ENCODE data around the gene ZXDC. TPM values are rescaled to one million over a fixed set of nuclear protein-coding genes. Genes with fewer than 3 reads are reported as not detected.

Gene ZXDC
- total RNA-seq, 1 experiment from 2014 or later: 61.1 TPM

DNA sequence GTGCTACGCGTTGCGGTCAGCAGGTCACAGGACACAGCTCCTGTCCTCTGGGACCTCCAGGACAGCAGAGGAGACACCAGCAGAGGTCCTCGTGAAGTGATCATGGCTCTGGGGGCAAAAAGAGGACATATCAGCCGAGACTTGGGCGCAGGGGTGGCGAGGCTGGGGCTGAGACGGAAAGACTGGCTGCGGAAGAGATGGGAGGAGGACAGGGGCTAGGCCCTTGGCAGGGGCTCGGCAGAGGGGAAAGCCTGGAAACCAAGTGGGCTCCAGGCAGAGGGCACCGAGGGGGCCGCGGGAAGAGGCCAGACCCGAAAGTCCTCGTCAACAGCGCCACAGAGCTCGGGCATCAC, 85.9 kb downstream of the ZXDC start:
- H3K27me3 ChIP-seq (replicated peaks; ENCODE audit: insufficient read depth, low read depth, low read length, poor library complexity): no peaks in the 10 kb centered on the region
- H3K9me3 ChIP-seq (ENCODE audit: low read depth, low read length, poor library complexity, severe bottlenecking): no peaks in the 10 kb centered on the region
- TF ChIP-seq EZH2 (IDR thresholded peaks at IDR 0.05; ENCODE audit: borderline replicate concordance, low read depth, low read length, poor library complexity, severe bottlenecking): no peak
- TF ChIP-seq, protein P1, sequence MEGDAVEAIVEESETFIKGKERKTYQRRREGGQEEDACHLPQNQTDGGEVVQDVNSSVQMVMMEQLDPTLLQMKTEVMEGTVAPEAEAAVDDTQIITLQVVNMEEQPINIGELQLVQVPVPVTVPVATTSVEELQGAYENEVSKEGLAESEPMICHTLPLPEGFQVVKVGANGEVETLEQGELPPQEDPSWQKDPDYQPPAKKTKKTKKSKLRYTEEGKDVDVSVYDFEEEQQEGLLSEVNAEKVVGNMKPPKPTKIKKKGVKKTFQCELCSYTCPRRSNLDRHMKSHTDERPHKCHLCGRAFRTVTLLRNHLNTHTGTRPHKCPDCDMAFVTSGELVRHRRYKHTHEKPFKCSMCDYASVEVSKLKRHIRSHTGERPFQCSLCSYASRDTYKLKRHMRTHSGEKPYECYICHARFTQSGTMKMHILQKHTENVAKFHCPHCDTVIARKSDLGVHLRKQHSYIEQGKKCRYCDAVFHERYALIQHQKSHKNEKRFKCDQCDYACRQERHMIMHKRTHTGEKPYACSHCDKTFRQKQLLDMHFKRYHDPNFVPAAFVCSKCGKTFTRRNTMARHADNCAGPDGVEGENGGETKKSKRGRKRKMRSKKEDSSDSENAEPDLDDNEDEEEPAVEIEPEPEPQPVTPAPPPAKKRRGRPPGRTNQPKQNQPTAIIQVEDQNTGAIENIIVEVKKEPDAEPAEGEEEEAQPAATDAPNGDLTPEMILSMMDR (conservative IDR thresholded peaks at IDR 0.05; ENCODE audit: low read depth, low read length): no peak
- ChIA-PET POLR2A (ENCODE audit: low non-redundant PET) (no interaction called here), CTCF (no interaction called here)
- intact Hi-C loops (cut with micrococcal nuclease; ENCODE audit: unreplicated experiment): loop anchor here (1.0 to 2.0 kb wide), 3 partner anchors 131 to 255 kb away; no protein-coding TSS in a partner anchor
- no peaks in the 10 kb centered on the region for H3K36me3 ChIP-seq (ENCODE audit: insufficient read depth, low read length, poor library complexity, severe bottlenecking)
- peak overlapping the region; percentile 31 for H3K27ac ChIP-seq (ENCODE audit: low read depth, low read length, poor library complexity, severe bottlenecking)
- BruUV-seq (replicated peaks): no TSS peak
- DNase-seq (ENCODE audit: low spot score): no peak
- H3K4me1 ChIP-seq (ENCODE audit: insufficient read depth, low read length, poor library complexity, severe bottlenecking): peaks cover 11% of the 10 kb centered on the region
- H3K4me3 ChIP-seq (ENCODE audit: low read depth, low read length, poor library complexity, severe bottlenecking): no peak overlapping the region

DNA sequence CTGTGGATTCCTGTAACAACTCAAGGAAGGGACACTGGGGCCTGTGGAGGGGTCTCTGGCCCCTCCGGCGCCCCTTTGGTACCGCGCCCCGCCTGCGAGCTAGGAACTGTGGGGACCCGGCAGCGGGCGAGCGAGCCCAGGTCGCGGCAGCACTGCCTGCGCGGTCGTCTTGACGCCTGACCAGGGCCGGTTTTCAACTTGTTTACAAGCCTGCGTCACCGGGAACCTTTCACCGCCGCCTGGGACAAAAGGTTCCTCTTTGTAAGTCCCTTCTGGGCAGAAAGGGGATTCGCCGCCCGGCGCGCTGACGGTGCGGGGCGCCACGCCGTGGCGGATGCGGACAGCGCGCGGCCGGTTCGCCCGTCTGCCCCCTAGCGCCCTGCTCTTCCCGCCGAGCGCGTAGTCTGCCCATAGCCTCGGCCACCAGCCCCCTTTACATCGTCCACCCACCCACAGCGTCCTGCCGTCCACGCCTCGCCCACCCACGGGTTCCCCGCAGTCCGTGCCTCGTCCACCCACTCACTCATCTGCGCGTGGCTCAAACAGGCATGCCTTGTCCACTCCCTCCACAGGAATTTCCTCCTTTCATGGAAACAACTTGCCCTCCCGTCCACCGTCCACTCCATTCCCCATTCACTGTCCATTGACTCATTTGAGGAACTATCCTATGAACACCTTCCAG, 86.4 kb downstream of the ZXDC start:
- Histone ChIP-seq H3K9me3 (ENCODE audit: low read depth, low read length, poor library complexity, severe bottlenecking) (no peaks in the 10 kb centered on the region), H3K4me1 (ENCODE audit: insufficient read depth, low read length, poor library complexity, severe bottlenecking) (peaks cover 11% of the 10 kb centered on the region), H3K4me3 (ENCODE audit: low read depth, low read length, poor library complexity, severe bottlenecking) (no peak overlapping the region), H3K36me3 (ENCODE audit: insufficient read depth, low read length, poor library complexity, severe bottlenecking) (no peaks in the 10 kb centered on the region), H3K27ac (ENCODE audit: low read depth, low read length, poor library complexity, severe bottlenecking) (peak overlapping the region; percentile 80), H3K27me3 (replicated peaks; ENCODE audit: insufficient read depth, low read depth, low read length, poor library complexity) (no peaks in the 10 kb centered on the region)
- CTCF ChIA-PET: interaction anchor here (0.5 to 1.4 kb wide), 5 partner anchors 19 to 255 kb away, joined by 3 to 4 read pairs (median 4); no protein-coding TSS in a partner anchor
- POLR2A ChIA-PET (ENCODE audit: low non-redundant PET): no interaction called here
- peak; percentile 80 for DNase-seq (ENCODE audit: low spot score)
- no peak for TF ChIP-seq EZH2 (IDR thresholded peaks at IDR 0.05; ENCODE audit: borderline replicate concordance, low read depth, low read length, poor library complexity, severe bottlenecking)
- TF ChIP-seq, protein P1 (conservative IDR thresholded peaks at IDR 0.05; ENCODE audit: low read depth, low read length): peak; percentile 85
- intact Hi-C loops (cut with micrococcal nuclease; ENCODE audit: unreplicated experiment): loop anchor here (1.0 to 2.0 kb wide), 3 partner anchors 130 to 255 kb away; no protein-coding TSS in a partner anchor
- no TSS peak for BruUV-seq (replicated peaks)

Other genes starting within 250 kb of the ZXDC start
- gene KLF15, start 118.5 kb downstream of the ZXDC start, total RNA-seq (2021): 32.1 and 32.6 TPM in 2 replicates
- gene CFAP100, start 81.0 kb downstream of the ZXDC start, total RNA-seq (2021): not detected in 2 replicates
- not detected in 2 replicates for gene UROC1, start 41.9 kb upstream of the ZXDC start, total RNA-seq (2021)
- gene CHST13, start 48.3 kb upstream of the ZXDC start, total RNA-seq (2021): 0.35 TPM in 1 of 2 replicates, not detected in the other
- gene C3orf22, start 83.0 kb upstream of the ZXDC start, total RNA-seq (2021): not detected in 2 replicates
- gene TXNRD3, start 179.2 kb upstream of the ZXDC start, total RNA-seq (2021): 4.1 and 5.5 TPM in 2 replicates
- gene CHCHD6, start 228.3 kb upstream of the ZXDC start, total RNA-seq (2021): 23.3 and 24.8 TPM in 2 replicates